GM12891 (cell line): ENCODE measurements around the gene INSR.
"Not testable (repeated sequence)": the region's sequence is repeated elsewhere in the genome, so short reads cannot be mapped to it uniquely, and the experiment has no call there.

Source experiments
- DNase-seq: peaks from one replicate; pipeline ENCODE4 v3.0.0; 2011; ENCODE audit warnings: low spot score; ENCODE audit not compliant: insufficient read length
- FAIRE-seq: peaks from 2 replicates; lab custom pipeline; 2011; peaks lifted over from hg19 to GRCh38; lab: Jason Lieb, UNC
- PAX5 ChIP-seq: IDR thresholded peaks from 2 replicates; pipeline ENCODE4 v1.6.1; 2011; ENCODE audit warnings: low read length, moderate library complexity, mild to moderate bottlenecking; ENCODE audit not compliant: insufficient read depth, severe bottlenecking
- POLR2A ChIP-seq: IDR thresholded peaks from 2 replicates; pipeline ENCODE4 v1.6.1; 2011; ENCODE audit warnings: low read depth, low read length, control low read depth
- POLR2AphosphoS5 ChIP-seq: IDR thresholded peaks from 2 replicates; pipeline ENCODE4 v1.6.1; 2011; ENCODE audit warnings: low read depth, low read length, control low read depth
- POU2F2 ChIP-seq: IDR thresholded peaks from 2 replicates; pipeline ENCODE4 v1.6.1; 2011; ENCODE audit warnings: low read depth, mild to moderate bottlenecking, control low read depth, low read length, moderate library complexity
- SPI1 ChIP-seq: IDR thresholded peaks from 2 replicates; pipeline ENCODE4 v1.6.1; 2011; ENCODE audit warnings: low read depth, low read length, control low read depth
- TAF1 ChIP-seq: IDR thresholded peaks from 2 replicates; pipeline ENCODE4 v1.6.1; 2011; ENCODE audit warnings: low read depth, low read length, control low read depth

The INSR gene

DNA sequence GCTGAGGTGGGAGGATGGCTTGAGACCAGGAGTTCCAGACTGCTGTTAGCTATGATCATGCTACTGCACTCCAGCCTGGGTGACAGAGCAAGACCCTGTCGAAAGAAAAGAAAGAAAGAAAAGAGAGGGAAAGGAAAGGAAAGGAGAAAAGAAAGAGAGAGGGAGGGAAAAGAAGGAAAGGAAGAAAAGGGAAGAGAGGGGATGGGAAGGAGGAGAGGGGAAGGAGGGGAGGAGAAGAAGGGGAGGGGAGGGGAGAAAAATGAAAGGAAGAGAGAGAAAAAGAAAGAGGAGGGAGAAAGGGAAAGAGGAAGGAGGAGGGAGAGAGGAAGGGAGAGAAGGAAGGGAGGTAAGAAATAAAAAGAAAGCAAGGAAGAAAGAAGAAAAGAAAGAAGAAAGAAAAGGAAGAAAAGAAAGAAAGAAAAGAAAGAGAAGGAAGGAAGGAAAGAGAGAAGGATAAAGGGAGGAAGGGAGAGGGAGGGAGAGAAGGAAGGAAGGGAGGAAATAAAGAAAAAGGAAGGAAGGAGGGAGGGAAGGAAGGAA is 44.1 kb downstream of the INSR start:
- no peak for DNase-seq
- TF ChIP-seq PAX5 (no peak), POLR2AphosphoS5 (no peak), TAF1 (no peak), POLR2A (no peak), SPI1 (no peak), POU2F2 (no peak)
- no peak for FAIRE-seq

DNA sequence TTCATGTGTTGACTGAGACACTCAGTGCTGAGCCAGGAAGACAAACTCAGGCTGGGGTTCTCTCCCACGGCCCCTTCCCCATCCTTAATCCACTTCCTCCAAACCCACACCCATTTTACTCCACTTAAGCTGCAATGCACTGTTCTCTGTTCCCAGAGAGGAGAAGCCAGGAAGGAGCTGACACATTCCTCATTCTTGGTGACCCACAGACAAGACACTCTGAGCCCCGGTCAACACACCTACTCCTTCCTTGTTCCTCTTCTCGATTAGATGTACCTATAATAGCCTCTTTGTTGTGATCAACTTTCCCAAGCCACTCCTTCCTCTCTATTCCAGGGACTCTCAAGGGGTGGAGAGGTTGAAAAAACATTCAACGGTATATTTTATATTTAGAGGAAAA is 47.1 kb downstream of the INSR start:
- DNase-seq = no peak
- TF ChIP-seq PAX5 = no peak
- TF ChIP-seq SPI1 = peak; percentile 58; the same call in 1 of the 2 replicates
- TF ChIP-seq POLR2AphosphoS5 = no peak
- no peak for TF ChIP-seq TAF1
- no peak for TF ChIP-seq POLR2A

DNA sequence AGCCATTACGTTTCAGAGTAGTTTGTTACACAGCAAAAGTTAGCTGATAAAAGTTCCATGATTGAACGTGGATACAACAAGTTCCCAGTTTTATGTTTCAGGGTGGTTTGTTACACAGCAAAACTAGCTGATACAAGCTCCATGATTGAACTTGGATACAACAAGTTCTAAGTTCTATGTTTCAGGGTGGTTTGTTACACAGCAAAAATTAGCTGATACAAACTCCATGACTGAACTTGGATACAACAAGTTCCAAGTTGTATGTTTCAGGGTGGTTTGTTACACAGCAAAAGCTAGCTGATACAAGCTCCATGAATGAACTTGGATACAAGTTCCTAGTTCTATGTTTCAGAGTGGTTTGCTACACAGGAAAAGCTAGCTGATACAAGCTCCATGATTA is 47.6 kb downstream of the INSR start:
- no peak for DNase-seq
- no peak for TF ChIP-seq POU2F2
- no peak for TF ChIP-seq TAF1
- TF ChIP-seq POLR2AphosphoS5 = no peak
- no peak for TF ChIP-seq POLR2A
- no peak for TF ChIP-seq PAX5
- no peak for TF ChIP-seq SPI1
- peak; percentile 77 for FAIRE-seq

More for the DNA sequence above, 47.1 kb downstream of the INSR start:
- FAIRE-seq = peak; percentile 72

GRCh38 chr19:7242601-7243258 is 51.5 kb downstream of the INSR start:
- TF ChIP-seq TAF1 = 0 out of 2 replicates have a peak, but pooled peaks have one; percentile 23
- no peak for TF ChIP-seq POLR2AphosphoS5
- DNase-seq = no peak
- FAIRE-seq = peak; percentile 47

GRCh38 chr19:7238051-7238450 is 56.2 kb downstream of the INSR start:
- no peak for TF ChIP-seq POLR2A
- TF ChIP-seq TAF1 = no peak
- no peak for TF ChIP-seq SPI1
- TF ChIP-seq POU2F2 = no peak
- no peak for TF ChIP-seq PAX5
- no peak for TF ChIP-seq POLR2AphosphoS5
- FAIRE-seq (no peak), DNase-seq (no peak)

DNA sequence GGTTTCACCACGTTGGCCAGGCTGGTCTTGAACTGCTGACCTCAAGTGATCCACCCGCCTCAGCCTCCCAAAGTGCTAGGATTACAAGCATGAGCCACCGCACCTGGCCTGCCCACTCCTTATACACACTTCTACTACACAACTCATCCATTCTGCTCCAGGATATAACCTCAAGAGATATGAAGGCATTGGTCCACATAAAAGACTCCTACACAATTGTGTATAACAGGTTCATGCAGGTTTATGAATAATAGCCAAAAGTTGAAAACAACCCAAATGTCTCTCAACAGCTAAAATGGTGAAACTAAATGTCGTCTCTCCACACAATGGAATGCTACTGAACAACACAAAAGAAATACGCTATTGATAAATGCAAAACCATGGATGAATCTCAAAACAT is 58.1 kb downstream of the INSR start:
- TF ChIP-seq TAF1 (no peak), SPI1 (no peak), POLR2AphosphoS5 (no peak), PAX5 (no peak), POU2F2 (no peak), POLR2A (no peak)
- FAIRE-seq = no peak
- no peak for DNase-seq

DNA sequence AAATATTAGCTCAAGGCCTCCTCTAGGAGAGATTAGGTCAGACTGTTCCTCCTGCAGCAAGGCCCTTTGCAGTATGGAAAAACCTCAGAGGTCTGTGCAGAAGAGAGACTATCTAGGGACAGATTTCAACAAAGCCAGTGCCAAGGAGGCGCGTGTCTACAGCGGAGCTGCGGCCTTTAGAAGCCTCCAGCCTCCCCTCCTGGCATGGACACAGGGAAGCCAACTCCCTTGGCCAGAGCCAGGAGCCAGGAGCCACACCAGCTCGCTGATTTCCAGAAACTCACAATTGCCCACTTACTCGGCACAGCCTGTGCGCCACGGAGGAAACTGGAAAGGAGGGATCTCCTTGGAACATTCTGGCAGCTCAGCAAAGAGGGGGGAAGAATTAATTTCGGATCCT is 63.4 kb downstream of the INSR start:
- DNase-seq (no peak), FAIRE-seq (no peak)
- no peak for TF ChIP-seq POLR2AphosphoS5
- TF ChIP-seq PAX5 = no peak
- TF ChIP-seq TAF1 = no peak
- TF ChIP-seq SPI1 = no peak
- TF ChIP-seq POU2F2 = no peak
- no peak for TF ChIP-seq POLR2A

DNA sequence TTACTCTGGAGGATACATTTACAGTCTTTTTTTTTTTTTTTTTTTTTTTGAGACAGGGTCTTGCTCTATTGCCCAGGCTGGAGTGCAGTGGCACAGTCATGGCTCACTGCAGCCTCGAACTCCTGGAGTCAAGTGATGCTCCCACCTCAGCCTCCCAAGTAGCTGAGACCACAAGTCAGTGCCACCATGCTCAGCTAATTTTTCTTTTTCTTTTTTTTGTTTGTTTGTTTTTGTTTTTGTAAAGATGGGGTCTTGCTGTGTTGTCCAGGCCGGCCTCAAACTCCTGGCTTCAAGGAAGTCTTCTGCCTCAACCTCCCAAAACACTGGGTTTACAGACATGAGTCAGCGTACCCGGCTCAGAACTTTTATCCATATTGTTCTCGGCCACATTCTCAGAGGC is 64.5 kb downstream of the INSR start:
- TF ChIP-seq TAF1 (no peak), PAX5 (no peak), POLR2A (no peak)
- FAIRE-seq = no peak
- no peak for DNase-seq

DNA sequence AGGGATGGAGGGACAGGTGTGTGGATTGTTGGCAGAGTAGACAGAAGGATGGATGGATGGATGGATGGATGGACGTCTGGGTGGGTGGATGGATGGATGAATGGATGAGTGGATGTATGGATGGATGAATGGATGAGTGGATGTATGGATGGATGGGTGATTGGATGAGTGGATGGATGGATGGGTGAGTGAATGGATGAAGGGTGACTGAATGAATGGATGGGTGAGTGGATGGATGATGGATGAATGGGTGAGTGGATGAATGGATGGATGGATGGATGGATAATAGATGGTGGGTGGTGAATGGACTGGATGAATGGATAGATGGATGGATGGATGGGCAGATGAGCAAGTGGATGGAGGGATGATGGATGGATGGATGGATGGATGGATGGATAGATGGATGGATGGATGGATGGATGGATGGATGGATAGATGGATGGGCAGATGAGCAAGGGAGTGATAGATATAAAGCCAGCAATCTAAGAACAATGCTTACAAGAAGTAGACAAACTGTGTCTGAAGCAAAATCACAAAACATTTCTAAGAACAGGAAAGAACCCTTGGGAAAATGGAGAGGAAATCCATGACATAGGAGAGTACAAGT is 65.2 kb downstream of the INSR start:
- TF ChIP-seq POLR2A (no peak), POLR2AphosphoS5 (no peak), SPI1 (no peak), POU2F2 (no peak), PAX5 (no peak), TAF1 (no peak)
- no peak for FAIRE-seq
- DNase-seq = no peak

GRCh38 chr19:7227735-7228134 is 66.5 kb downstream of the INSR start:
- DNase-seq (no peak), FAIRE-seq (no peak)
- TF ChIP-seq PAX5 (no peak), POLR2A (no peak), TAF1 (no peak), POLR2AphosphoS5 (no peak), SPI1 (no peak), POU2F2 (no peak)

DNA sequence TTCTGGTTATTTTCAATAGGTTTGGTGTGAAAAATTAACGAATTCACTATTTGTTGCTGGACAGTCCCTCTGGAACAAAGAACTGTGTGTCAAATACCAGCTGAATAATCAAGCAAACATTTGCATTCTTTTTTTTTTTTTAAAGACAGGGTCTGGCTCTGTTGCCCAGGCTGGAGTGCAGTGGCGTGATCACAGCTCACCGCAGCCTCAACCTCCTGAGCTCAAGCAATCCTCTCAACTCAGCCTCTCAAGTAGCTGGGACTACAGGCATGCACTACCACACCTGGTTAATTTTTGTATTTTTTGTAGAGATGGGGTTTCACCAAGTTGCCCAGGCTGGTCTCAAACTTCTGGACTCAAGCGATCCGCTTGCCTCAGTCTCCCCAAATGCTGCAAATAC is 67.1 kb downstream of the INSR start:
- not testable (repeated sequence) for DNase-seq, FAIRE-seq
